8988T (cell line): ENCODE measurements around the gene RIMOC1.

Source experiments
- DNase-seq: peaks from one replicate; pipeline ENCODE4 v3.0.0; 2011

The RIMOC1 gene, protein sequence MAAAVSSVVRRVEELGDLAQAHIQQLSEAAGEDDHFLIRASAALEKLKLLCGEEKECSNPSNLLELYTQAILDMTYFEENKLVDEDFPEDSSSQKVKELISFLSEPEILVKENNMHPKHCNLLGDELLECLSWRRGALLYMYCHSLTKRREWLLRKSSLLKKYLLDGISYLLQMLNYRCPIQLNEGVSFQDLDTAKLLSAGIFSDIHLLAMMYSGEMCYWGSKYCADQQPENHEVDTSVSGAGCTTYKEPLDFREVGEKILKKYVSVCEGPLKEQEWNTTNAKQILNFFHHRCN

GRCh38 chr5:41903892-41904799 is at the start of gene RIMOC1:
TSS of gene RIMOC1 (plus strand) at chr5:41904344. CDS start at chr5:41904368, 24 bp downstream.
- DNase-seq = peak; percentile 66

DNA sequence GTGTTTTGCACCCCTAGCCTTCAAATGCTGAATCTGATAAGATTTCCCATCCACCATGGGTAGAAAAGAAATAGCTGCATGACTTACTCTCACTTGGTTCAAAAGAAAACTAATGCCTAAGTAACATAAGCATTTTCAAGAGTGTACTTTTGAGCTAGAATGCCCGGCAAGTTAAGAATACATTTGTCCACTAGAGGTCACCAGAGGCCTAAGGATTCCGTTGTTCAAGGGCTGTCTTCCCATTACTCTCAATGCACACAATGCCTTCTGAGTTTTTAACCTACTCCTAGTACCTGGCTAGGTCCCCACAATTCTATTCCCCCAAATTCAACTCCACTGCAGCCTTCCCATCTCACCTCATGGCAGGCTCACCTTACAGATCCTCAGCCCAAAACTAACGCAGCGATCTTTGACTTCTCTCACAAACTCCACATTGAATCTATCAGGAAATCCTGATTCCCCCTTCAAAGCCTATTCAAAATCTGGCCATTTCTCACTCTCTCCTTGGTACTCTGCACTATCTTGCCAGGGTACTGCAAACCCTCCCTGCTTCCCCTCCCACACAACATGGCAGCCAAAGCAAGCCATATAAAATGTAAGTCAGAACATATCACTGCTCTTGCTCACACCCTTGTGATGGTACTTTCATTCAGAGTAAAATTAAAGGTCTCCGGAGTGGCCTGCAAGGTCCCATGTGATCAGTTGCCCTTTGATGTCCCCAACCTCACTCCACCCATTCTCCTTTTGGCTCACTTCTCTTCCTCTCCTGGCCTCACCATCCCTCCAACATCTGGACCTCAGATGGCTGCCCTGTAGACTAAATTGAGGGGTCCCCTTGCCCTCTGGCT is 47.3 kb upstream of the RIMOC1 start:
- no peak for DNase-seq

DNA sequence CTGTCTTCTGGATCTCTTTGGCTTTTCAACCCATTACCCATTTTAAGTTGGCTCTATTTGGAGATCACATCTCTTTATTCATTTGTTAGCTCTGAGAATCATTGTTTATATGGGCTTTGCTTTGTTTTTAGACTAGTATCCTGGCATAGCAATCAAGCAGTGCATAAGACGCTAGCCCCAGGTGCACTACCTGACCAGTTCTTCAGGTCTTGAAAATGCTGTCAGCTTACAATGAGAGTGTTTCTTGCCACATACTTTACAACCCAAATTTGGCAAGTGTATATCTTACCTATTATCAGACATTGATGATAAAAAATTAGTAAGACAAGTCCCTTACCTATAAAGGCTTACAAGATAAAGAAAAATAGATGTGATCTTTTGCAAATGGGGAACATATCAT is 46.2 kb upstream of the RIMOC1 start:
- DNase-seq = no peak

GRCh38 chr5:41858890-41859289 is 45.3 kb upstream of the RIMOC1 start:
- DNase-seq = no peak

GRCh38 chr5:41863871-41864486 is 40.2 kb upstream of the RIMOC1 start:
- no peak for DNase-seq

DNA sequence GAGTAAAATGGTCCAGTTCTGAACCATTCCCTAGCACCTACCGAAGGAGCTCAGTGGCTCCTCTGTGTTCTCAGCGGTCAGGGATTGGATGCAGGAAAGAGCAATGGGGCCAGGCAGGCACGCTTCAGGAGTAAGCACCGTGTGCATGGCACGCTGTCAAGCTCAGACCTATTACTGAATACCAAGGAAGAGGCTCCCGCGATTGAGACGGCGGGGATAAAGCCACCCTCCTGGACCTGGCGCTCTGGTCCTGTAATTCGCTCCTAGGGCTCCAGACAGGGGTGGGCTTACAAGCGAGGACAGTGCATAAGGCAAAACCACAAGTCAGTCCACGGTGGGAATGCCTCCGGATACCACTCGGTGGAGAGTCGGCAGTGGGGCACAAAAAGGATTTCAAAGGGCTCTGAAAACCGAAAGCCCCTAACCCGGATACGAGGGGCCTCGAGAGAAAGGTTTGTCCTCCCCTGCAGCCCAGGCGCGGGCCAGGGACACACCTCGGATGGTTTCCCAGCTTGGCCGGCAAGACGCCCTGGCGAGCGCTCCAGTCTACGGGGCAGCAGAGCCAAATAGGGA is 34.9 kb upstream of the RIMOC1 start:
- DNase-seq = peak; percentile 31

DNA sequence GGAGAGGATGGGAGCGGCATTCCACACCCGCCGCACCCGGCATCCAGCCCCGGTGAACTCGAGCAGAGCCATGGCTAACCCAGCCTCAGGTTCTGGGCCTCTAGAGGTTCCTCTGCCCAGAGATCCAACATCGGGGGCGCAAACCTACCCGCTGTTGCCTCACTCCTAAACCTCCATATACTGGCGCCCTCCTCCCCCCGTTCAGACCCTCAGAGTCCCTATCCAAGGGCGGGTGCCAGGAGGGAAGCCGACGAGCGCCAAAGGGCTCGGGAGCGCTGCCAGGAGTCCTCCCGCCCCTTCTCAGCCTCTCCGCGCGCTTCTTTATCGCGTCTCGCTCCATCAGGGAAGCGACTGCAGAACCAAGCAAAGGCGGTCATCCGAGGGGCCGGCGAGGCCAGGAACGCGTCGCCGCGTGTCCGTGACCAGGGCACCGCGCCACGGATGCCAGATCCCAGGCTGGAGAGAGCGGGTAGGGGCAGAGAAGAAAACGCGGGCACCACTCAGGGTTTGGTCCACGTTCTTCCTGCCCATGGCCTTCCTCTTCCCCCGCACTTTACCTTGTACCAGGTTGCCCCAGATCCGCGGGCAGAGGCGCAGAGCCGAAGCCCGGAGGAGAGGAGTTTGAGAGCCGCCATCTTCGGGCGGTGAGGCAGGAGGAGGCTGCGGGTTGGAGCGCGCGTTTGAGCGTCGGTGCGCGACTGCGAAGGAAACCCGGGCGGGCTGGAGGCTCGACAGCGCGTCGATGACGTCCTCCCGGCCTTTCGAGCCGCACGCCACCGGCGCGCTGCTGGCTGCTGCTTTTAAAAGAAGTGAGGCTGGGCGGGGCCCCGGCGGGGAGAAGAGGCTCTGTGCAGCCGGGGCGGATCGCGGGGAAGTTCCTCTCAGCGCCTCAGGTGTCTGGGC is 34.2 kb upstream of the RIMOC1 start, which contains the start of gene OXCT1:
OXCT1 (minus strand) TSS at position 702 of the 903 bp plus-strand sequence; CDS start at position 635, 67 bp downstream.
- DNase-seq = peak; percentile 69

- no peak for DNase-seq
These were observed 33.5 kb upstream of the RIMOC1 start for GRCh38 chr5:41870627-41871048.

DNA sequence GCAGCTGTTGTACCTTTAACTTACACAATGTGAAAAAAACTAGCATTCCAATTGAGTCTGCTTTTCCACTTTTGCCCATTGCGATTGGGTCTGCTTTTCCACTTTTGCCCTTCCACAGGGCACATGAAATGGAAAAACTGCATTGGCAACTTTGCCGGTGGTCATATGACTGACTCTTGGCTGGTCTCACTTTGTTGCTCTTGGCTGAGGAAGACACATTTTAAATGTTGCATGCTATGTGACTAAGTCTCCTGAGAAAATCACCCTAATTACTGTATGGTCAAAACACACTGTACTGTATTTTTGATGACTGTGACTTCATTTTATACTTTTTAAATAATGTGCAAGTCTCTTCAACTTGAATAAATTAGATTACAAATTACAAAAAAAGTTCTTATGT is 32.3 kb upstream of the RIMOC1 start:
- no peak for DNase-seq

DNA sequence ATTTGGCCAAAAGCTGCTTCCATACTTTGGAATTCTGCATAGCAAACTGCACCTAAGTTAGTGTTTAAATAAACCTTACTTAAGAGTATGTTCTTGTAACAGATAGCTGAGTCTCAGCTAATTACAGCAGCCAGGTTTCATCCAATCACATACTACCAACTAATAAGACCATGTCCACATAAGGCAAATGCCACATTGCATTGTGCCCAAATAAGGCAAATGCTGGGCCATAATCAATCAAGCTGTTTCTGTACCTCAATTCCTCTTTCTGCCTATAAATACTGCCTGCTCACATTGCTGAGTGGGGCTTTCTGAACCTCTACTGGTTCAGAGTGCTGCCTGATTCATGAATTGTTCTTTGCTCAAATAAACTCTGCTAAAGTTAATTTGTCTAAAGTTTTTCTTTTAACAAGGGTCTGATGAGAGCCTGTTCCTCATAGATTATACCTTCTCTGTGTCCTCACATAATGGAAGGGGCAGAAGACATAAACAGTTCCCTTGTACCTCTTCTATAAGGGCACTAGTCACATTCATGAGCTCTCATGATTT is 29.6 kb upstream of the RIMOC1 start:
- DNase-seq = no peak

GRCh38 chr5:41875121-41875520 is 29.0 kb upstream of the RIMOC1 start:
- DNase-seq = no peak

GRCh38 chr5:41876678-41877077 is 27.5 kb upstream of the RIMOC1 start:
- DNase-seq = no peak

DNA sequence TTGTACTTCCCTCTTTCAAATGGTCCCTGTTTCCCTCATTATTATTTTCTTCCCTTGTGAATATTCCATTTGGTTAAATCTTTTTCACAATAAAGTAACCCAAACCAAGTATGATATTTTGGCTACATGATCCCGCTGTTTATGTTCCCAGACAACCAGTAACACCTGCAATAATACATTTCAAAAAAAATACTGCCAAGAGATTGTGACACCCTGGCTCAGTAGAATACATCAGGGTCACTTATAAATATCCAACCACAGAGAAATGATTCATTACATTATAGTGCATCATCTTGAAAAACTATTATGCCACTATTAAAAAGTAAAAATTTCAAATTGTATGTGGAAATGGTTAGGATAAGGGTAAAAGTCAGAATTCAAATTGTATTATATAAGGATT is 26.7 kb upstream of the RIMOC1 start:
- no peak for DNase-seq

DNA sequence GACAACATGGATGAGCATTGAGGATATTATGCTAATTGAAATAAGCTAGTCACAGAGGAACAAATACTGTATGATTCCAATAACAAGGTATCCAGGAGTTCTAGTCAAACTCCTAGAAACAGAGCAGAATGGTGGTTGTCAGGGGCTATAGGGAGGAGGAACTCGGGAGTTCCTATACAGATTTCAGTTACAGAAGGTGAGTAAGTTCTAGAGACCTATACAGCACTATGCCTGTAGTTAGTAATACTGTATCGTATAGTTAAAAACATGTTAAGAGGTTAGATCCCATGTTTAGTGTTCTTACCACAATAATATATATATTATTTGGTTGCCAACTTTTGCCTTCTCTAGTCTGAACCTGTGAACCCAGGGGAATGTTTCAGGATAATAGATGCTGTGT is 26.0 kb upstream of the RIMOC1 start:
- DNase-seq = no peak

DNA sequence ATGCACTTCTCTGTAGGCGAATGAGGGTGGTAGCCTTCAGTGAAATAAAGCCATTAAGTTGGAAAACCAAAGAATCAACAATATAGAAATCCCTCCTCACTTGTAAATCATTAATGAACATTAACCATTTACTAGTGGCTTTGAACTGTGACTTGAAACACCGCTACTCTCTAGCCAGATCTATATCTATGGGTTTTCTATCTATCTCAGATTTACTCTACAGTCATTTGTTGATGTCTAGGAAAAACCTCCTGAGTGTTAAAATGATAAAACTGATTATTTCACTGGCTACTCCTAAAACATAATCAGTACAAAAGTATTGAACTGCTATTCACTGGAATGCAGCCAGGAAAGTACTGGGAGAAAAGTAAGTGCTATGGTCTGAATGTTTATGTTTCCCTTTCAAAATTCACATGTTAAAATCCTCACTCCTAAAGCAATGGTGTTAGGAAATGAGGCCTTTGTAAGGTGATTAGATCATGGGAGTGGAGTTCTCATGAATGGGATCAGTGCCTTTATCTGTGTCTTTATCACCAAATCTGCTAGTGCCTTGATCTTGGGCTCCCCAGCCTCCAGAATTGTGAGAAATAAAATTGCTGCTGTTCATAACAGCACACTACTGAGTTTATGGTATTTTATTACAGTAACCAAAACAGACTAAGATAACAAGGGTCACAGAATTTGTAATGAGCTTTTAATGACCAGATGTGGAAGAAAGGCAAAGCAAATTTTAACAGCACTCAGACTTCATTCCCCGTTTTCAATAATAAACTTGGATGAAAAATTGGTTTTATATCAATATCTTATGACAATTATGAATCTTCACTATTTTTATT is 25.3 kb upstream of the RIMOC1 start:
- DNase-seq = no peak

- DNase-seq = no peak
These were observed 21.4 kb upstream of the RIMOC1 start for GRCh38 chr5:41882765-41883164.

DNA sequence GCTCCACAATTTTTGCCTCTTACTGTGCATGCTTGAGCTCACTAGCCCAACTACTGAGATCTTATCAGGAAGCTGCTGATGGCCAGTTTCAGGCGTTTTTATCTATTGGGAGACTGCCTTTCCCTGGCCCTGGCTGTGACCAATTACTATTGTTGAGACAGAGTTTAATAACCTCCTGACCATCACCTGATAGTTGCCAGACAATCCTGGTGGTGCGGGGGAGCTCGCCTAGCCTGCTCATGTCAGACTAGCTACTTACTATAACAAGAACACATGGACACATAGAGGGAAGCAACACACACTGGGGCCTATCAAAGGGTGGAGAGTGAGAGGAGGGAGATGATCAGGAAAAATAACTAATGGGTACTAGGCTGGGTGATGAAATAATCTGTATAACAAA is 20.9 kb upstream of the RIMOC1 start:
- no peak for DNase-seq

- no peak for DNase-seq
These were observed 20.2 kb upstream of the RIMOC1 start for GRCh38 chr5:41883936-41884335.

- DNase-seq = no peak
These were observed 18.9 kb upstream of the RIMOC1 start for GRCh38 chr5:41885286-41885685.
